ENCODE measurements around the gene PPA1.
"Not testable (repeated sequence)": the region's sequence is repeated elsewhere in the genome, so short reads cannot be mapped to it uniquely, and the experiment has no call there.

PPA1 gene

GRCh38 chr10:70233109-70233938 is at the start of gene PPA1:
Gene PPA1, minus strand, starts transcription at chr10:70233429. Its CDS starts 102 bp downstream, at chr10:70233327.
- peak; percentile 51 to 100 (median 97) for DNase-seq

GRCh38 chr10:70281609-70282008 is 48.4 kb upstream of the PPA1 start:
- DNase-seq, result no peak

DNA sequence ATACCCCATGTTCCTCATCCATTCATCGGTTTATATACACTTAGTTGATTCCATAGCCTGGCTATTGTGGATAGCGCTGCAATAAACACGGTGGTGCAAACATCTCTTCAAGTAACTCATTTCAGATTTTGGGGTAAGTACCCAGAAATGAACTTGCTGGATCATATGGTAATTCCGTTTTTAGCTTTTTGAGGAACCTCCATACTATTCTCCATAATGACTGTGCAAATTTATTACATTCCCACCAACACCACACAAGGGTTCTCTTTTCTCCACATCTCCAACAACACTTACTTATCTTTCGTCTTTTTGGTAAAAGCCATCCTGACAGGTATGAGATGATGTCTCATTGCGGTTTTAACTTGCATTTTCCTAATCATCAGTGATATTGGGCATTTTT is 46.9 kb upstream of the PPA1 start:
- DNase-seq, result no peak

GRCh38 chr10:70277396-70278030 is 44.3 kb upstream of the PPA1 start:
- no peak for DNase-seq

DNA sequence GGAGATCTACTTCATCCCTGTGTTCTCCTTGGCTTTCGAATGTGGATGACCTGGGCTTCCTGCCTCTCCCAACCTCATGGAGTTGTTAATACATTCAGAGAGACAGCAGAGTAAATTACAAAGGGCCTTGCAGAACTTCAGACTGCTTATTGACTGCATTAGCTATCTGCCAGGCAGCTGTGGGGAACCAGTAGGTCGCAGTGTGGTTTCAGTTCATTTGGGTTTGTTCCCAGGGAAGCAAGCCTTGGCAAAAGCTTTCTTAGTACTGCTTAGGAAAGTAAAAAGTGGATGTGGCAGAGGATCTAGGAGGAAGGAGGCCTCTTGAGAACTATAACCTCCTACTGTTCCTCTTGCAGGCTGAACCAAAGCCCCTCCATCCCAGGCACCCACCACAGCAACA is 41.4 kb upstream of the PPA1 start:
- peak in 20 of 51 donors; percentile 13 to 68 (median 38) for DNase-seq

GRCh38 chr10:70272925-70273316 is 39.7 kb upstream of the PPA1 start:
- no peak for DNase-seq

DNA sequence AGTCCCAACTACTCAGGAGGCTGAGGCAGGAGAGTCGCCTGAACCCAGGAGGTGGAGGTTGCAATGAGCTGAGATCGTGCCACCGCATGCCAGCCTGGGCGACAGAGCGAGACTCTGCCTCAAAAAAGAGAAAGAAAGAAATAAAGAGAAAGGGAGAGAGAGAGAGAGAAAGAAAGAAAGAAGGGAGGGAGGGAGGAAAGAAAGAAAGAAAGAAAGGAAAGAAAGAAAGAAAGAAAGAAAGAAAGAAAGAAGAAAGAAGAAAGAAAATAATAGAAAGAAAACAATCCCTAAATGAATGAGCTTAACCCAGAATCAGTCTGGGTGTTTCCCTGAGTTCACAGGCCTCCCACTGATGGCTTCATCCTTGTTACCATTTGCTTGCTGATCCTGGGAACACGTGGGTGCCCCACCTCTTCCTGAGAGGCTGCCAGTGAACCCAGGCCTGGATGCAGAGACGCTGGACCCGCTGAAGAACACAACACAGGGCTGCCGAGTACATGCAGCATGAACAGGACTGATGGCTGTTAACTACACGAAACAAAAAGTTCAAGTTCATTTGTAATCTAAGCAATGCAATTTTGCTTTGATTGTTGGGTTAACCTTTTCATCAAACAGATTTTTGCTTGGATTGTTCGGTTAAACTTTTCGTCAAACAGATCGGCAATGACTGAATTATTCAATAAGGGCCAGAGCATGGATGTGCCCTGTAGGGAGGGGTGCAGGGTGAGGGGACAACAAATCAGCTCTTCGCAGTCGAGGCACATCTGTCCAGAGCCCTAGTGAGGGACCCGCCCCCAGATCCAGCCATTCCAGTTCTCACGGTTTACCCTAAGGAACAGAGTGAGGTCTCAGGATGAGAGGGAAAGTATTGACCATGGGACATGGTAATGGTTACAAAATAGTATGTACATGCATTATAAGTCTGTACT is 39.0 kb upstream of the PPA1 start:
- DNase-seq, result peak in 3 of 51 donors; percentile 5 to 12 (median 6)

- no peak for DNase-seq
These were observed 37.7 kb upstream of the PPA1 start for GRCh38 chr10:70270952-70271351.

DNA sequence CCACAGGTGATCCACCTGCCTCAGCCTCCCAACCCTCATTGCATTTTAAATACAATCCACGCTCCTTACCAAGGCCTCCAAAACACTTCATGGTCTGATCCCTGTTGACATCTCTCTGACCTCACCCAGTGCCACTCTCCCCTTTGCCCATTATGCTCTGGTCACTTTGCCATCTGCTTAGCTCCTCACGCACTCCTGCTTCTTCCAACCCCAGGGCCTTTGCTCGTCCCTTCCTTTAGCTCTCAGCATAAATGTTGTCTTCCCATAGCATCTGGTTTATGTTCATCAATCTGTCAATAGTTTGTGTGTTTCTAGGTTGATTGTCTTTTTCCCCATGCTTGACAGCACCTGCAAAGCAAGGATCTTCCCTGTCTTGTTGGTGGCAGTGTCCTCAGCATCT is 36.5 kb upstream of the PPA1 start:
- DNase-seq, result no peak

- DNase-seq, result no peak
These were observed 35.1 kb upstream of the PPA1 start for GRCh38 chr10:70268376-70268775.

DNA sequence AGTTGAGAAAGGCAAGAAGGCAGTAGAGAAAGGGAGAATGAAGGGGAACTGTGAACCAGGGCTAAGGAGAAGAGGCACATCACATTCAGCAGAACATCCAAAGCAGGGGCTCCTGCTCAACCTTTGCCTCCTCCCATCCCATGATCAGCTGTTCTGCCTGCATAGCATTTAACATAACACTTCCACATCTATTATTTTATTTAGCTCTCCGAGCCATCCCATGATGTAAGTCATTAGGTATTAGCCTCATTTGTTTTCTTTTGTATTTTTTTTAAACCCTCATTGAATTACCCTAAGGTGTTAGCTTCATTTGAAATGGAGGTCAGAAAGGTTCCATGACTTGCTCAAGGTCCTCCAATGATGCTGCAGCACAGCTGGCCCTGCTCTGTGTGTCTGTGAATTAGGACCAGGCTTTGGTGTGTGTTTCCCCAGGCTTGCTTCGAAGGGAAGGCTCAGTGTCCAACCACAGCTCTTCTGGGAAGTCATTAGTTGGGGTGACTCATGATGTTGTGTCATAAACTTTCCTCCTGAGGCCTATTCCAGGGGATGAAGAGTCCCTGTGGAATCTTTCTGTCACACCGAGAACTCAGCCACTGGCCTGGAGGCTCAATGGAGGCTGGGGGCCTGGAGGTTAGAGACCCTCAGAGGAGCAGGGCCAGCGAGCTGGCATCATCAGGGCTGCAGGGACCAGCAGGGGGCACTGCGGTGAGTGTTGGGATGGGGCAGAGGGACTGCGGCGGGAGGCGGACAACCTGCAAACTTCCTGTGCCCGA is 34.1 kb upstream of the PPA1 start:
- no peak for DNase-seq

- DNase-seq, result no peak
These were observed 33.5 kb upstream of the PPA1 start for GRCh38 chr10:70266701-70267100.

GRCh38 chr10:70266056-70266455 is 32.8 kb upstream of the PPA1 start:
- DNase-seq, result no peak

GRCh38 chr10:70265032-70265689 is 31.9 kb upstream of the PPA1 start:
- peak in 8 of 51 donors; percentile 2 to 41 (median 25) for DNase-seq

- DNase-seq, result no peak
These were observed 27.5 kb upstream of the PPA1 start for GRCh38 chr10:70260734-70261133.

DNA sequence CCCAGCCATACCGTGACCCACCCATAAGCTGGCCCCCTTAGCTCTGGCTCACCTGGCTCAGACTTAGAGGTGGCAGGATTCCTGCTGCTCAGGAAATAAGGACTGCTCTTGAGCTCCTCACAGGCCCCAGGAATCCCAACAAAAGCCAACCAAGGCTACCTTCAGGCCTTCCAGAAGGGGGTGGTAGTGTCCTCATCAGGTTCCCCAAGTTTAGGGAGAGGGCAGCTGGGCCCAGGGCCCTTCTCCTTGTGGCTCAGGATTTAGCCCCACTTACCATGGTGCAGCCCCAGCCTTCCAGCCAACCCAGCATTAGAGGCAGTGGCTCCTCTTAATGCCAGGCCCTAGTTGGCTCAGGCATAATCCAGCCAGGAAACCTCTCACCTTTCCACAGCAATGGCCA is 27.0 kb upstream of the PPA1 start:
- DNase-seq, result no peak

DNA sequence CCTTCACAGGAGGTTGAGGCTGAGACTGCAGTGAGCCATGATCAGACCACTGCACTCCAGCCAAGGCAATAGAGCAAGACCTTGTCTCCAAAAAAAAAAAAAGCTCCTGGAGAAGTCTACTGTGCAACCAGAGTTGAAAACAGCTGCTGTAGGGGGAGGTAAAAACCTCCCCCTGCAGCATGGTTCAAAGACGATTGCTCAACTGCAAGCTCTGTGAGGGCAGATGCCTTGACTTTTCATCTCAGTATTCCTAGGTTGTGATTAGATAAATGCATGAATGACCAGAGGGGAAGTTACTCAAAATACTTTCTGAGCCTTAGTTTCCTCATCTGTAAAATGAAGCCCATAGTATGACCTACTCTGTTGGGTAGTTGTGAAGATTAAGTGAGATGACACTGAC is 25.0 kb upstream of the PPA1 start:
- DNase-seq, result no peak

DNA sequence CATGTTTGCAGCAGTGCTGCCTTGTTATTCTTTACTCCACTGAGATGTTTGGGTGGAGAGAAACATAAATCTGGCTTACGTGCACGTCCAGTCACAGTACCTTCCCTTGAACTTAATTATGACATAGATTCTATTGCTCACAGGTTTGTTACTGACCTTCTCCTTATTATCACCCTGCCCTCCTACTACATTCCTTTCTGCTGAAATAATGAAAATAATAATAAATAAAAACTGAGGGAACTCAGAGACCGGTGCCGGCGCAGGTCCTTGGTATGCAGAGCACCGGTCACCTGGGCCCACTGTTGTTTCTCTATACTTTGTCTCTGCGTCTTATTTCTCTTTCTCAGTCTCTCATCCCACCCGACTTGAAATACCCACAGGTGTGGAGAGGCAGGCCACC is 24.6 kb upstream of the PPA1 start:
- DNase-seq, result not testable (repeated sequence)

- DNase-seq, result no peak
These were observed 23.2 kb upstream of the PPA1 start for GRCh38 chr10:70256463-70256862.

Data from hypothalamus (tissue), 51 donors.